ENCODE measurements around the gene LYAR. TPM values are rescaled to one million over a fixed set of nuclear protein-coding genes. Genes with fewer than 3 reads are reported as not detected.

LYAR gene, protein sequence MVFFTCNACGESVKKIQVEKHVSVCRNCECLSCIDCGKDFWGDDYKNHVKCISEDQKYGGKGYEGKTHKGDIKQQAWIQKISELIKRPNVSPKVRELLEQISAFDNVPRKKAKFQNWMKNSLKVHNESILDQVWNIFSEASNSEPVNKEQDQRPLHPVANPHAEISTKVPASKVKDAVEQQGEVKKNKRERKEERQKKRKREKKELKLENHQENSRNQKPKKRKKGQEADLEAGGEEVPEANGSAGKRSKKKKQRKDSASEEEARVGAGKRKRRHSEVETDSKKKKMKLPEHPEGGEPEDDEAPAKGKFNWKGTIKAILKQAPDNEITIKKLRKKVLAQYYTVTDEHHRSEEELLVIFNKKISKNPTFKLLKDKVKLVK
- 80.0 and 103 TPM in 2 replicates for total RNA-seq (2014; rRNA removed; shearing (Covaris generic))

DNA sequence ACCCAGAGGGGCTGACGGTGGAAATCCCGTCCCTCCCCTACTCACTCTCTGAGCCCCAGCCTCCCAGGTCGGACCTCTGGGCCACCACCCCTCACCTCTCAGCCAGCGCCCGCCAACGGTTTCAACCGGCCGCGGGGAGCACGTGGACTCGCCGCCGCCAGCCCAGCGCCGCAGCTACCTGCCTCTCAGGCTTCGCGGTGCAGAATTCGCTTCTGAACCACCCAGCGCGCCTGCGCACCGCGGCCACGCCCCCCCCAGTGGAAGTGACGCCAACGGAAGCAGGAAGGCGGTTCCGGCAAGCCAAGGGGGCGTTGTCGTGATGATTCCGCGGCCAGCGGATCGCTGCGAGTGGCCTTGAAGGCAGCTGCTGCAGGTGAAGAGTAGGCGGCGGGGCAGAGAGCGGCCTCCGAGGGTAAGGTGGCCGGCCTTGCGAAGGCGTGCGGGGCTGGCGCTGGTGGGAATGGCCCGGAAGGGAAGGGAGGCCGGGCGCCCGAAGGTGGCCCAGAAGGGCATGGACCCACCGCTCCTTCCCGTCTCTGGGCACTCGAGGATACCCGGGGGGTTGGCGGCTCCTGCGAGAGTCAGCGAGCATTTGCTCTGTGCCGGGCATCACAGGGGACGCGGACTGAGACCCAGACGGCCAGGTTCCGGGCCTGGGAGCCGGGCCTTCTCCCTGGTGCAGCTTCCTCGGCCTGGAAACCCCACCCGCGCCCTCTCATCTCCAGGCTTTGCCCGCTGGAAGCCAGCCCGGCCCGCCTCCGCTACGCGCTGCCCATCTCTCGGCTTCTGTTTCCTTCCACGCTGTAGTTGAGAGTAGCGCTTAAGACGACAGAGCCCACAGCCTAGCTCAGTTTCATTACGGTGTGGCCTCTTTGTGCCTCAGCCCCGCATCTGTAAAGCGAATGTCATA is at the start of gene LYAR, which contains the start of gene ZBTB49:
Gene LYAR, minus strand, starts transcription at position 214 of the 910 bp plus-strand sequence. CDS start 6,412 bp downstream, outside the sequence.
Gene ZBTB49, plus strand, starts transcription at position 311 of the 910 bp plus-strand sequence. CDS start 9,695 bp downstream, outside the sequence.
- peak; percentile 95 for DNase-seq (ENCODE audit: low read depth)

DNA sequence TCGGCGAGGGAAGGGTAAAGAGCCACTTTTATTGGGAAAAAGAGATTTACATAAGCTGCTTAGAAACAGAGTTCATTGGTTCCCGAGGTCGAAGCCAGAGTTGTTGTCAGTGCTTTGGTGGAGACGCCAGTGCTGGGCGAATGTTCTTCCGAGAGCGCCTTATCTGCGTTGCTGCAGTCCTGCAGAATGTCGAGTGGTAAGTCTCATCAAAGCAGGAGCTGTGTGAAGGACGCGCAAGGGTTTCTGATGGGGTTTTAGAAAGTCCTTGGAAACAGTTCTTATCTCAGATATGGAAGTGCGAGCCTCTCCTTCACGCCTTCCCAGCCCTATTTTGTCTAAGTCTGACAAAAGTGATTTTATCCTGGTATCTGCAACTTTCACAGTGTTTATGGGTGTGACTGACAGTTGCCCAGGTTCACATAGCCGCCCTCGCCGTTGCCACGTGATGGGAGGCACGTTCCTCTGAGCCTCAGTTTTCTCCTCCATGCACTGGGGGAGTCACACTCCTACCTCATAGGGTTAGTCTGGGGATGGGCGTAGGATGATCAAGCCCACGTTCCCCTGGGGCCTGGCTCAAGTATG is 49.6 kb upstream of the LYAR start:
- no peak for DNase-seq (ENCODE audit: low read depth)

DNA sequence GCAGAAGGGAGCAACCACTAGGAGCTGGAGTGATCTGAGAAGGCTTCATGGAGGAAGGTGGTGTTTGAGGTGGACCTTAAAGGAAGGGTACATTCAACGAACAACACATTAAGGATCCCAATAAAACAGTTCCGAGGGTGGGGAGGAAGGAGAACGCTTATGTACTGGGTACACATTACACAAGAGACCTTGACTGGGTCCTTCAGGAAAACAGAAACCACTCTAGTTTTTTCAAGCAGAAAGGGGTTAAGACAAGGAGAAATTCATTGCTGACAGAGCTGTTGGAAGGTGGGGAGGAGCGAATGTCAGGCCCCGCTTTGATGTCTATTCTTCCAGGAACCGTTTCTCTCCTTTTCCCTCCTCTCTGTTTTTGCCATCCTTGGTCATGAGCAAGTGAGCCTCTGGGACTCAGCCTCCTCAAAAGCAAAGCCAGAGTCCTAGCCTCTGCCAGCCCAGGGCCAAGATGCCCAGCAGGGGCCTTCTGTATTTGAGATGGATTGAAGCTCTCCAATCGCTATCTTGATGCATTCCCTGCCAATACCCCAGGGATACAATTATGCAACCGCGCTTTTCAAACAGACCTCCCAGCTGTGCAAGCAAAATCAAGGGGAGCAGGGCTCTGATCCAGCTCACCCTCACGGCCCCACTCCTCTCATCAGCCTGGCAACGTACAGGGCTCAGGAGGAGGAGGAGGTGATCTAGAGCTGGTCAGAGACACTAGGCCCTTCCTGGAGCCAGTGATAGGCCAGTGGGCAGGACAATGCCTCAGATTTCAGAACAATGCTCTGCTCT is 48.5 kb upstream of the LYAR start:
- no peak for DNase-seq (ENCODE audit: low read depth)

DNA sequence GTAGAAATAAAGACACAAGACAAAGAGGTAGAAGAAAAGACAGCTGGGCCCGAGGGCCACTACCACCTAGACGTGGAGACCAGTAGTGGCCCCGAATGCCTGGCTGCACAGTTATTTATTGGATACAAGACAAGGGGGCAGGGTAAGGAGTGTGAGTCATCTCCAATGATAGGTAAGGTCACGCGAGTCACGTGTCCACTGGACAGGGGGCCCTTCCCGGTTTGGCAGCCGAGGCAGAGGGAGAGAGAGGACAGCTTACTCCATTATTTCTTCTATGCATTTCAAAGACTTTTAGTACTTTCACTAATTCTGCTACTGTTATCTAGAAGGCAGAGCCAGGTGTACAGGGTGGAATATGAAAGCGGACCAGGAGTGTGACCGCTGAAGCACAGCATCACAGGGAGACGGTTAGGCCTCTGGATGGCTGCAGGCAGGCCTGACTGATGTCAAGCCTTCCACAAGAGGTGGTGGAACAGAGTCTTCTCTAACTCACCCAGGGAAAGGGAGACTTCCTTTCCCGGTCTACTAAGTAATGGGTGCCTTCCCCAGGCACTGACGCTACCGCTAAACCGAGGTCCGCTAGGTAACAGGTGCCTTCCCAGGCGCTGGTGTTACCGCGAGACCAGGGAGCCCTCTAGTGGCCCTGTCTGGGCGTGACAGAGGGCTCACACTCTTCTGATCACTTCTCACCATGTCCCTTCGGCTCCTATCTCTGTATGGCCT is 45.0 kb upstream of the LYAR start:
- DNase-seq (ENCODE audit: low read depth) = peak; percentile 69

DNA sequence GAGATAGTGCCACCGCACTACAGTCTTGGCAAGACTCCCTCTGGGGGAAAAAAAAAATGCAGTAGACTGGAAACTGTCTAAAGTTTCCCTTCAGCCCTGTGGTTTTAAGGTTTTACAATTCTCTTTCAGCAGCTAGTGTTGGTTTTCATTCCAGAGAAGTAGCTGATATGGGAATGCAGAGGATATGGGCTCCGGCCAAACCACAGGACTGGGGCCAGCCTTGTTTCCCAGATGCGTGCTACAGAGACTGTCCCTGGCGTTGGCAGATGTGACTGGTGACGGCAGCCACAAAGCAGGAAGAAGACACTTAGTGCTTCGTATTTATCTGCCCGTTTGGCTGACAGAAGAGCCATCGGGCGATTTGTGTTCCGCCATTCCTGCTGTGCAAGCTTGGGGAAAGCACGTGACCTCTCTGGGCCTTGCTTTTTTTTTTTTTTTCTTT is 43.3 kb upstream of the LYAR start:
- peak; percentile 88 for DNase-seq (ENCODE audit: low read depth)

DNA sequence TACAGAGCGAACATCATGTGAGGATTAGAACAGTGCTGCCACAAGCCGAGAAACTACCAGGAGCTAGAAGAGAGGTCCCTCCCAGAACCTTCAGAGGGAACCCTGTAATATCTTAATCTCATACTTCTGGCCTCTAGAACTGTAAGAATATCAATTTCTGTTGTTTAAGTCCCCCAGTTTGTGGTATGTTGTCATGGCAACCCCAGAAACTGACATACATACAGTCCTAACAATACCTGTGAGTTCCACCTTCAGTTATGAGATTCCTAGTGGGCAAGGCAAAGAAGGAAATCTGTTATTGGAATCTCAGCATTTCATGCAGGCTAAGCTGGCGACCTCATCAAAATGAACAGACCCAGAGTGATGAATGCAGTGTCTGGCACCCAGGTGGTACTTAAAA is 42.6 kb upstream of the LYAR start:
- no peak for DNase-seq (ENCODE audit: low read depth)

DNA sequence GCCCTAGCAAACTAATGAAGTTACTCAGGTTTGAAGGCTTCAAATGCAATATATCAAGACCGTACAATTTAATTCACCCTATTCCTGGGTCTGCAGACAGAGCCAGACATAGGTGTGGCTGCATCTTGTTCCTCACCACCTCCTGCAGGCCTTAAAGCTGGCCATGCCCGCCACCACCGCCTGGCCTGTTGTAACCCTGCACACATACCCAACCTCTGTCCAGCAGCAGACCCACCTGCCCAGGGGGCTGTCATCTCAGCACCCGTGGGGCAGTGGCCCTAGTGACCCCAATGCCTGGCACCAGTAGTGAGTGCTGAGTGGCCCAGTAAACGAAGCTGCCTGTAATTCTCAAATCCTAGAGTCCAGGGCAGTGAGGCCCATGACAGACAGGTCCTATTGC is 40.8 kb upstream of the LYAR start:
- no peak for DNase-seq (ENCODE audit: low read depth)

DNA sequence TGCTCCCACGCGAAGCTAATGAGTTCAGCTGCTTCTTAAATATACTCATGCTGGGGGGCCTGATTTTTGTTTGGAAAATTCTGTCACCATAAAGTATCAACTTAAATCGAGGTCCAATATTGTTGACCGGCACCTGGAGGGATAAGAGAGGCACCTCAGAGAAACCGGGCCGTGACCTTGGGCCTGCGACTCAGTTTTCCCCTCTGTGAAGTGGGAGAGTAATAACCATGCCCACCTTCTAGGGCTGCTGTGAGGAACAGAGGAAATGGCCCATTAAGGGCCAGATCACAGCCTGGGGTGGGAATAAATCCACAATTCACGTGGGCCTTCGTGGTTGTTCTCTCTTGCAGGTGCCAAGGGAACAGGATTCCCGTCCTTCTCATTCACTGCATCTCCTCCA is 39.5 kb upstream of the LYAR start:
- DNase-seq (ENCODE audit: low read depth) = no peak

DNA sequence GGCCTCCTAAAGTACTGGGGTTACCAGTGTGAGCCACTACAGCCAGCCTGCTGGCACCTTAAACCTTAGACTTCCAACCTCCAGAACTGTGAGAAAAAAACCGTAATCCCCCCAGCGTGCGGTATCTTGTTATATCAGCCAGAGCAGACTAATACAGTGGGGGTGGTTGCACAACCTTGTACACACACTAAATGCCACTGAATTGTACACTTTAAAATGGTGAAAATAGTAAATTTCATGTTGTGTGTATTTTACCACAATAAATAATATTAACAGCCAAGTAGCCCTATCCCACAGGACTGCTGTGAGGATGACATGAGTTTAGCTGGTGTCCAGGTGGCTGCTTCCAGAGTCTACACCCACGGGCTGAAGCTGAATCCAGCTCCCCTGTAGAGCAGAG is 38.9 kb upstream of the LYAR start:
- DNase-seq (ENCODE audit: low read depth) = no peak

DNA sequence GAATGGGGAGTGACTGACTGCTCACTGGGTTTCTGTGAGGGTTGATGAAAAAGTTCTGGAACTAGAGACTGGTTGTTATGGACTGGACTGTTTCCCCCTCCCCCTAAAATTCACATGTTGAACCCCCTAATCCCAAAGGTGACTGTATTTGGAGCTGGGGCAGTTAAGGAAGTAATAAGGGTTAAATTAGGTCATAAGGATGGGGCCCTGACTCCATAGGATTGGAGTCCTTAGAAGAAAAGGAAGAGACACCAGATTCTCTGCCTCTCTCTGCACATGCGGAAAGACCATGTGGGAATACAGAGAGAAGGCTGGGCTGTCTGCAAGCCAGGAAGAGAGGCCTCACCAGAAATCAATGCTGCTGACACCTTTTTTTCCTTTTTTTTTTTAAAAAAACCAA is 38.3 kb upstream of the LYAR start:
- no peak for DNase-seq (ENCODE audit: low read depth)

DNA sequence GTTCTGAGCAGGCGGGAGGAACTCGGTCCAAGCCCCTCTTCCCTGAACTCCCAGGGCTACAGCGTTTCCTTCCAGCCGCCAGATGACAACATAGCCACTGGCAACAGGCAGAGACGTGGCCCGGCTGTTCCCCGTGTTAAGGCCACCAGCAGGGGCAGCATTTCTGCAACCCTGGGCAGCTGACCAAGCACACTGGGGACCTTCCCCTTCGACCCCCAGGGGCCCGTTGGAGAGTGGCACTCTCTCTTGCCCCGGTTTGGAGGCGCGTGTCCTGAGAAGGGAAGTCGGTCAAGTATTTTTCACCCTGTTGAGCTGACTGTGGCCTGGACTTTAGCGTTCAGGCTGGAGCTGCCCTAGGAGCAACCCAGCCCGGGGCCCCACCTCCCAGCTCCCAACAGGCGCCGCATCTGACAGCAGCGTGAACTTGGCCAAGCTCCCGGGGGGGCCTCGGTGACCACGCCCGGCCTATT is 37.7 kb upstream of the LYAR start:
- peak; percentile 21 for DNase-seq (ENCODE audit: low read depth)

DNA sequence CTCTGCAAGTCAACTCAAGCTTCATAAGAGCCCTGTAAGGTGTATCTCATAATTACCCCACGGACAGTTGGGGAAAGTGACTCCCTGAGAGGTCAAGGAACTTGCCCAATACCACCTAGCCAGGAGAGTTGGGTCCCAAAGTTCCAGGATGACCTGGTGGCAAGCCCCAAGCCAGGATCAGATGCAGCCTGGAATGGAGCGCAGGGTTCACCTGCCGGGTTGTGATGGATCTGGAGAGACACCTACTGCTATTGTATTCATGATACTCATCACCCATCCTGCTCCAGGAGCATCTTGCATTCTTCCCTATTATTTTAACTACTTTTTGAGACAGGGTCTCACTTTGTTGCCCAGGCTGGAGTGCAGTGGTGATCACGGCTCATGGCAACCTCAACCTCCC is 36.2 kb upstream of the LYAR start:
- DNase-seq (ENCODE audit: low read depth) = no peak

DNA sequence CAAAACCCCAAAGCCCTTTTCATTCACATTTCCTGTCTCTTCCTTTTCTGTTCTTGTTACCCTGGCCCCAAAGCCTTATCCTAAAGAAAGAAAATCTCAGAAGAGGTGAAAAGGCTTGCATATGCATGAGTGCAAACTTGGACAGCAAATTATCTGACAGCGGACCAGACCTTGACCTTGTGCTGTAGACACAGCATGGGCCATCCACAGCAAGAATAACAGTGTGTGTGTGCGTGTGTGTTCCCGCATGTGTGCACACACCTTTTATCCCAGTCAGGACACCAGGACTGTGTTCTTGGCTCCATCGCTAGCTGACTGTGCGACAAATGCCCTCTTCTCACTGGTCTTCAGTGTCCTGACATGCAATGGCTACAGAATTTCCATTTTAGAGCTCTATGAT is 35.4 kb upstream of the LYAR start:
- DNase-seq (ENCODE audit: low read depth) = no peak

DNA sequence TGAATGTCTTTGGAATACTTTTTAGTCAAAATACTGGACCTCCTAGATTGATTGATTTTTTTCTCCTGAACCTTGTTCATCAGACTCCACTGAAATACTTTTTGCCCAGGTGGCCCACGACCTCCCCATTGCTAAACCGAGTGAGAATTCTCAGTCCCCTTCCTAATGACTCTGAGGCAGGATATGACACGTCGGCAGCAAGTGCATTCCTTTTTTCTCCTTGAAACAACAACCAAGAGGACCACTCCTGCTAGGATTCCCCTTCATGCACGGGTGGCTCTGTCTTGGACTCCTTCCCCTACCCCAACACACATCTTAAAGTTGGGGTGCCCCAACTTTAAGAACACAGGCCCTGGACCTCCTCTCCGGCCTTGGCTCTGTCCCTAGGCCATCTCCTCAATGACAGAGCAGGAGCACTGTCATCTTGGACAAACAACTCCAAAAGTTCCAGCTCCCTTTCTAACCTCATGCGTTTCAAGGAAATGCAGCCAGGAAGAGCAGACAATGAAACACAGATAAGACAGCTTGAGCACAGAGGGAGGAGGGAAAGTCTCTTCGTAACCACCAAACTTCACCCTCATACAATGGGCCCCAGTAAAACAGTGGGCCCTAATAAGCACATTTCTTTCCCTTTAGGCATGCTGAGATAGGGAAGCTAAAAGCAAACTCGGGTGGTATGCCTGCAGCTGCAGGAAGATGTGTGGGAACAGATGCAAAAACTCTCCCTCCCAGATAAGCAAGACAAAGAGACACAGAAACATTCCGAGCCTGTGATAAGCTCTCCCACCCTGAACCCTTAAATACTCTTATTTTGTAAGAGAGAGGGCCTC is 34.0 kb upstream of the LYAR start:
- no peak for DNase-seq (ENCODE audit: low read depth)

DNA sequence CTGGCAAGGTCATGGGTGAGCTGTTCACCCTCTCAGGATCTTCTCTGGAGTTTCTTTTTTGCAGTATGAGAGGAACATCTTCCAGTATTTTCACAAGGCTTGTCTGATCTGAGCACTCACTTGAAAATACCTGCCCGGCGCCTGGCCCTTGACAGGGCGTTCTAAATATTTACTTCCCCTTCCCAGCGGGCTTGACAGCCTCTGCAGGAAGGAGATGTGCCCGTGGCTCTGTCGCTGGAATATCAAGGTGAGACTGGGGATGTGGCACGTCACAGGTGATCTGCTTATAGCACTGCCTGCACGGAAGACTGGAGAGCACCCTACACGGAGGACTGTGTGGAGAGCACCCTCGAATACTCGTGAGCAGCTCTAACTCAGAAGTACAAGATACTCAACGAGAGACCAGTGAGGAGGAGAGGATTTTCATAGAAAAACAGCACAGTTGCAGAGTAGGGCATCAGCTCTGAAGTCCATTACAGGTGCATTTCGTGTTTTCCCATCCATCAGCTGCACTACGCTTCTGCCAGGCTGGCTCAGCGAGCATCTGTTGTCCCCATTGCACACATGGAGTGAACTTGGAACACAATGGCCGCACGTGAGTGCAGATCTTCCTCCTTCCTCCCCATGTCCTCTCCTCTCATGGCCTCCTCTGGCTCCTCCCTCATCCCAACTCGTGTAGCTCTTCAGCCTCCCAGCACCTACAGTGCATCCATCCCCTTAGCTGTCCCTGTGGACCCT is 32.2 kb upstream of the LYAR start:
- DNase-seq (ENCODE audit: low read depth) = no peak

DNA sequence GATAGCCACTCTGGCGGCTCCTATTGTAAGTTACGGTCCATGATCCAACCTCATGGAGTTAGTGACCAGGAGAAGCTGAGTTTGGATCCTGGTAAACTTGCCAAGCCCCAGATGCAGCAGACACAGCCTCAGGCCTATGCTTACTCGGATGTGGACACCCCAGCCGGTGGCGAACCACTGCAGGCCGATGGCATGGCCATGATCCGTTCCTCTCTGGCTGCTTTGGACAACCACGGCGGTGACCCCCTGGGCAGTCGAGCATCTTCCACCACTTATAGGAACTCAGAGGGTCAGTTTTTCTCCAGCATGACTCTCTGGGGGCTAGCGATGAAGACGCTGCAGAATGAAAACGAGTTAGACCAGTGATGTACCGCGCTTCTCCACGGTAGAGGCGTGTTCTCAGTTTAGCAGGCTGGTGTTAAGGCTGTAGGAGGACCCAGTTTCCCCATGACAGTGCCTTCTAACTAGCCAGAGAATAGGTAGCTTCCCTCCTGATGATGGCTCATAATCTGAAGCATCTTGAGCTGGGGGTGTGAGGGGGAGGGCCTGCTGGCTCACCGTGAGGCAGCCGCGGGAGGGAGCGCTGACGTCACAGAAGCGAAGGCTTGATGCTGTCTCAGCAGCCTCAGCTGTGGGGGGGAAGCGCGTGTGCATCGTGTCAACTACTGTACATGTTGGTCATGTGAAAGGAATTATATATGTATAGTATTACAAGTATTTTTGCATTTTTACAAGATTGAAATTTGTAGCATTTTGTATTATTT is 31.2 kb upstream of the LYAR start:
- no peak for DNase-seq (ENCODE audit: low read depth)

DNA sequence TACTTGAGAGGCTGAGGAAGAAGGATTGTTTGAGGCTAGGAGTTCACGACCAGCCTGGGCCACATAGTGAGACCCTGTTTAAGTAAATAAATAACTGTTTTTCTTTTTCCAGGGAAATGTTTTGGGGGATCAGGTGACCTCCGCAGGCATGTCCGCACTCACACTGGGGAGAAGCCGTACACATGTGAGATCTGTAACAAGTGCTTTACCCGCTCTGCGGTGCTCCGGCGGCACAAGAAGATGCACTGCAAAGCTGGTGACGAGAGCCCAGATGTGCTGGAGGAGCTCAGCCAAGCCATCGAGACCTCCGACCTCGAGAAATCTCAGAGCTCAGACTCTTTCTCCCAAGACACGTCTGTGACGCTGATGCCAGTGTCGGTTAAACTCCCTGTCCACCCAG is 30.6 kb upstream of the LYAR start:
- DNase-seq (ENCODE audit: low read depth) = no peak
